Nephron (organoid): ENCODE data around the gene ZFYVE27.

Experiments
- H3K27ac Mint-ChIP-seq, 3 experiments: 2 replicates each; pipeline ENCODE4 v1.8.0; 2020; ENCODE audit warnings: mixed read lengths in 3 of 3, mild to moderate bottlenecking in 2 of 3, moderate library complexity in 1 of 3
- H3K27me3 Mint-ChIP-seq: 2 replicates; pipeline ENCODE4 v1.8.0; 2021; ENCODE audit warnings: low read depth, mild to moderate bottlenecking, moderate library complexity, mixed read lengths
- H3K36me3 Mint-ChIP-seq: 2 replicates; pipeline ENCODE4 v1.8.0; 2020; ENCODE audit warnings: low read depth, mixed read lengths
- H3K4me1 Mint-ChIP-seq: 2 replicates; pipeline ENCODE4 v1.8.0; 2020; ENCODE audit warnings: mixed read lengths
- H3K4me3 Mint-ChIP-seq, 3 experiments: 2 replicates each; pipeline ENCODE4 v1.8.0; 2020; ENCODE audit warnings: mild to moderate bottlenecking in 3 of 3, mixed read lengths in 3 of 3, moderate library complexity in 2 of 3
- H3K9me3 Mint-ChIP-seq: 2 replicates; pipeline ENCODE4 v1.8.0; 2020; ENCODE audit warnings: mixed read lengths
- CTCF ChIP-seq, 3 experiments: fragments of 200-600 bp; sonication (generic); IDR thresholded peaks; one replicate each; pipeline ENCODE4 v1.5.0; 2021; ENCODE audit warnings: antibody characterized with exemption in 3 of 3; ENCODE audit not compliant: unreplicated experiment in 3 of 3

The ZFYVE27 gene

DNA sequence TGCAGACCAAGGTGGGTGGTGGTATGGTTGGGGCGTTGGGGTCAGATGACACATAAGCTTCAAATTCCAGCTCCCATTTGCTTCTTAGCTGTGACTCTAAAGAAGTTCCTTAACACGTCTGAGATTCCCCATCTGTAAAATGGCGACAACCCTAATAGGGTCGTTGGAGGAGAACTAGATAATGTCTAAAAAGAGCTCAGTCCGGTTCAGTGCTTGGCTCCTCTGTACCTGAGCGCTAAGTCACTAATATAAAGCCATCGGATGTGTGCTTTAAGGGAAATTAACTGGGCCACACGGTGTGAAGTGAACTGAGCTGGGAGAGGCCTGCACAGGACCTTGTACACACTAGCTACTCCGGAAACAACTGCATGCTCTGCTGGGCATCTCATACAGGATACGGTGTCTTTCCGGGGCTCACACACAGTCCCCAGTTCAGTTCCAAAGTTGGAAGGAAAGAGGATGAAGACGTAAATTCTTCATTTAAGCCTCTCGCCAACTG, 476 bp upstream of the ZFYVE27 start:
- no peaks in the 10 kb centered on the region for H3K9me3 Mint-ChIP-seq
- TF ChIP-seq CTCF (IDR thresholded peaks at IDR 0.05; ENCODE audit: unreplicated experiment in 3 of 3): no peak
- peaks cover 21% of the 10 kb centered on the region for H3K4me1 Mint-ChIP-seq
- peak overlapping the region; percentile 95 to 98 (median 95) for H3K4me3 Mint-ChIP-seq
- peak overlapping the region; percentile 77 to 95 (median 79) for H3K27ac Mint-ChIP-seq
- H3K27me3 Mint-ChIP-seq: peaks cover 17% of the 10 kb centered on the region
- peaks cover 13% of the 10 kb centered on the region for H3K36me3 Mint-ChIP-seq

GRCh38 chr10:97737770-97738265, 890 bp downstream of the ZFYVE27 start:
- TF ChIP-seq CTCF (IDR thresholded peaks at IDR 0.05; ENCODE audit: unreplicated experiment in 3 of 3): no peak
- H3K4me1 Mint-ChIP-seq: peaks cover 21% of the 10 kb centered on the region

DNA sequence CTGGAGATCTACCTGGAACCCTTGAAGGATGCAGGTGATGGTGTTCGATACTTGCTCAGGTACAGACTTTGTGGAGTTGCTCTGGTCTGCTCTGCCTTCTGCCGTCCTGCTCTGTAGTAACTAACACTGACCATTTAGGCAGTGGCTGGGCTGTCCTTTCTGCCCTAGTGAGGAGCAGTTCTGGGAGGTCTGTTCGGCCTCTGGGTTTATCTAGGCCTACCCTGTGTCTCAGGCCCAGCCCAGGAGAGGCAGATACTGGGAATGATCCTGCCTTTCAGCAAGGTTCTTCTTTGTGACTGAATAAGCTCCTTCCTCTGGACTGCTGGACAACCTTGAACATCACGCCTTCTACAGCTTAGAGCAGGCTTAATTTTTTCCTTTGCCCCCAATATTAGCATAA, 1.7 kb downstream of the ZFYVE27 start:
- peaks cover 17% of the 10 kb centered on the region for H3K27me3 Mint-ChIP-seq
- peaks cover 21% of the 10 kb centered on the region for H3K36me3 Mint-ChIP-seq
- no peak for TF ChIP-seq CTCF (IDR thresholded peaks at IDR 0.05; ENCODE audit: unreplicated experiment in 3 of 3)
- H3K4me1 Mint-ChIP-seq: peaks cover 21% of the 10 kb centered on the region
- no peak overlapping the region for H3K27ac Mint-ChIP-seq
- no peaks in the 10 kb centered on the region for H3K9me3 Mint-ChIP-seq
- H3K4me3 Mint-ChIP-seq: peak overlapping the region; percentile 95 to 98 (median 95)

More at GRCh38 chr10:97737770-97738265, 890 bp downstream of the ZFYVE27 start:
- Mint-ChIP-seq H3K9me3 (no peaks in the 10 kb centered on the region), H3K4me3 (peak overlapping the region; percentile 95 to 98 (median 95)), H3K27me3 (peaks cover 17% of the 10 kb centered on the region), H3K36me3 (peaks cover 19% of the 10 kb centered on the region), H3K27ac (peak overlapping the region; percentile 4 to 66 (median 48))

DNA sequence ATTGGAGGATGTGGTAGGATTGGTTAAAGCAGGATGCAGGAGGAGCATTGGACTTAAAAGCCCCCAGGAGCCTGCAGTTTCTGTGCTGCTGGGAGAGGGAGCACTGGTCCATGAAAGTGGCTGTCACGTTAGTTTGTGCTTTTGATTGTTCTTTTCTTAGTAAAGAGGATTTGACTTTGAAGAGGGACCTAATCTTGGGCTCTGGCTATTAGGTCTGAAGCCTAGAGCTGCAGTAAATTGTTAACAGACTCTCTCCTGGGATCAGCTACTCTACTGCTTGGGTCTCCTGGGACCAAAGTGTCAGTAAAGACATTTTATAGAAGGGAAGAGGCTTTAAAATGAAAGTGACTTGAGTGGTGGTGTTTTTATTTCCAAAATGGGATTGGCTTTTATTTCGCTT, 3.7 kb downstream of the ZFYVE27 start:
- H3K4me1 Mint-ChIP-seq: peaks cover 21% of the 10 kb centered on the region
- TF ChIP-seq CTCF (IDR thresholded peaks at IDR 0.05; ENCODE audit: unreplicated experiment in 3 of 3): no peak
- H3K9me3 Mint-ChIP-seq: no peaks in the 10 kb centered on the region
- H3K27ac Mint-ChIP-seq: peak overlapping the region in 1 of 3 experiments; percentile 29
- H3K27me3 Mint-ChIP-seq: peaks cover 12% of the 10 kb centered on the region
- H3K36me3 Mint-ChIP-seq: peaks cover 33% of the 10 kb centered on the region
- H3K4me3 Mint-ChIP-seq: peak overlapping the region in 2 of 3 experiments; percentile 0 to 52

- Mint-ChIP-seq H3K4me3 (peak overlapping the region in 1 of 3 experiments; percentile 14), H3K9me3 (no peaks in the 10 kb centered on the region), H3K36me3 (peaks cover 43% of the 10 kb centered on the region), H3K4me1 (peaks cover 5% of the 10 kb centered on the region), H3K27me3 (no peaks in the 10 kb centered on the region), H3K27ac (peak overlapping the region in 1 of 3 experiments; percentile 37)
- no peak for TF ChIP-seq CTCF (IDR thresholded peaks at IDR 0.05; ENCODE audit: unreplicated experiment in 3 of 3)
Measured at GRCh38 chr10:97743169-97743943, 6.4 kb downstream of the ZFYVE27 start.
